OCI-LY1 (cell line): ENCODE results near the gene SYT1.

ENCODE experiments used
- H2AFZ ChIP-seq: fragments of 200-600 bp; sonication (generic), shearing (Covaris generic); 2 replicates; pipeline ENCODE4 v1.6.0; 2014; ENCODE audit warnings: antibody characterized with exemption, mild to moderate bottlenecking, low read length
- H3F3A ChIP-seq: fragments of 200-600 bp; sonication (generic), shearing (Covaris generic); 2 replicates; pipeline ENCODE4 v1.6.0; 2014; ENCODE audit warnings: mild to moderate bottlenecking, antibody characterized with exemption, low read length, moderate library complexity; ENCODE audit not compliant: insufficient read depth
- H3K27ac ChIP-seq: fragments of 200-600 bp; sonication (generic); 2 replicates; pipeline ENCODE4 v1.5.1; 2014; ENCODE audit warnings: low read length, mixed run types, mild to moderate bottlenecking, low read depth; ENCODE audit not compliant: poor library complexity, severe bottlenecking
- H3K27me3 ChIP-seq: fragments of 200-600 bp; sonication (generic); 2 replicates; pipeline ENCODE4 v1.6.0; 2014; ENCODE audit warnings: antibody characterized with exemption, mild to moderate bottlenecking, low read length, moderate library complexity; ENCODE audit not compliant: insufficient read depth
- H3K36me3 ChIP-seq: fragments of 200-600 bp; sonication (generic); 2 replicates; pipeline ENCODE4 v1.6.1; 2014; ENCODE audit warnings: mild to moderate bottlenecking, antibody characterized with exemption, low read length, moderate library complexity, mixed read lengths; ENCODE audit not compliant: insufficient read depth
- H3K4me1 ChIP-seq: fragments of 200-600 bp; sonication (generic); 2 replicates; pipeline ENCODE4 v1.5.1; 2014; ENCODE audit warnings: mild to moderate bottlenecking, low read length, moderate library complexity; ENCODE audit not compliant: insufficient read depth, severe bottlenecking
- H3K4me2 ChIP-seq: fragments of 200-600 bp; sonication (generic), shearing (Covaris generic); 2 replicates; pipeline ENCODE4 v1.6.1; 2014; ENCODE audit warnings: low read length
- H3K4me3 ChIP-seq: fragments of 200-600 bp; sonication (generic); 2 replicates; pipeline ENCODE4 v1.5.1; 2014; ENCODE audit warnings: low read length, low read depth, mild to moderate bottlenecking, mixed read lengths; ENCODE audit not compliant: poor library complexity, severe bottlenecking
- H3K79me2 ChIP-seq: fragments of 200-600 bp; shearing (Covaris generic); 2 replicates; pipeline ENCODE4 v1.6.1; 2016; ENCODE audit warnings: mixed run types, low read length, mixed read lengths; ENCODE audit not compliant: insufficient read depth
- H3K9ac ChIP-seq: fragments of 200-600 bp; sonication (generic), shearing (Covaris generic); 2 replicates; pipeline ENCODE4 v1.6.1; 2014; ENCODE audit warnings: mild to moderate bottlenecking, low read length, mixed read lengths
- H3K9me2 ChIP-seq: fragments of 200-600 bp; sonication (generic), shearing (Covaris generic); 2 replicates; pipeline ENCODE4 v1.6.1; 2014; ENCODE audit warnings: low read depth, mild to moderate bottlenecking, low read length, mixed read lengths
- H3K9me3 ChIP-seq: fragments of 200-600 bp; shearing (Covaris generic); 2 replicates; pipeline ENCODE4 v1.6.1; 2014; ENCODE audit warnings: low read length, mixed read lengths
- H4K20me1 ChIP-seq: fragments of 200-600 bp; sonication (generic), shearing (Covaris generic); 2 replicates; pipeline ENCODE4 v1.6.0; 2016; ENCODE audit warnings: mild to moderate bottlenecking, low read length; ENCODE audit not compliant: insufficient read depth
- CTCF ChIP-seq: fragments of 200-600 bp; sonication (generic), shearing (Covaris generic); IDR thresholded peaks from 2 replicates; pipeline ENCODE4 v1.5.1; 2017; ENCODE audit warnings: mild to moderate bottlenecking, antibody characterized with exemption, low read length, moderate library complexity, mixed read lengths
- EZH2 ChIP-seq: fragments of 200-600 bp; sonication (generic), shearing (Covaris generic); IDR thresholded peaks from 2 replicates; pipeline ENCODE4 v1.8.0; 2017; ENCODE audit warnings: borderline replicate concordance, mixed run types, mild to moderate bottlenecking, antibody characterized with exemption, low read length, moderate library complexity, mixed read lengths

SYT1 gene

GRCh38 chr12:79371226-79371625, 506.7 kb downstream of the SYT1 start:
- no peak overlapping the region for H3K9ac ChIP-seq
- TF ChIP-seq CTCF (no peak), EZH2 (no peak)

GRCh38 chr12:79373896-79374499, 509.4 kb downstream of the SYT1 start:
- Histone ChIP-seq H2AFZ (no peak overlapping the region), H3K4me2 (no peak overlapping the region), H3K9me2 (no peaks in the 10 kb centered on the region), H3K4me1 (no peaks in the 10 kb centered on the region), H3K27me3 (no peaks in the 10 kb centered on the region), H3K9me3 (no peaks in the 10 kb centered on the region), H3K79me2 (no peaks in the 10 kb centered on the region), H3K4me3 (no peak overlapping the region), H3K9ac (no peak overlapping the region), H3K27ac (no peak overlapping the region), H3K36me3 (no peaks in the 10 kb centered on the region), H3F3A (no peaks in the 10 kb centered on the region), H4K20me1 (no peaks in the 10 kb centered on the region)
- TF ChIP-seq EZH2 = no peak
- TF ChIP-seq CTCF = peak; percentile 67

More at GRCh38 chr12:79371226-79371625, 506.7 kb downstream of the SYT1 start:
- Histone ChIP-seq H3K4me2 (no peak overlapping the region), H2AFZ (no peak overlapping the region), H3K27me3 (no peaks in the 10 kb centered on the region), H3K27ac (no peak overlapping the region), H3K79me2 (no peaks in the 10 kb centered on the region), H3K36me3 (no peaks in the 10 kb centered on the region), H3K4me3 (no peak overlapping the region), H3K9me3 (no peaks in the 10 kb centered on the region), H4K20me1 (no peaks in the 10 kb centered on the region), H3F3A (no peaks in the 10 kb centered on the region), H3K4me1 (no peaks in the 10 kb centered on the region), H3K9me2 (no peaks in the 10 kb centered on the region)

GRCh38 chr12:79374545-79374944, 510.0 kb downstream of the SYT1 start:
- H3K4me2 ChIP-seq = no peak overlapping the region
- TF ChIP-seq EZH2 (no peak), CTCF (no peak)
- no peak overlapping the region for H3K9ac ChIP-seq

More at GRCh38 chr12:79374545-79374944, 510.0 kb downstream of the SYT1 start:
- no peak overlapping the region for H3K27ac ChIP-seq
- no peaks in the 10 kb centered on the region for H3K4me1 ChIP-seq
- H3F3A ChIP-seq = no peaks in the 10 kb centered on the region
- H3K9me3 ChIP-seq = no peaks in the 10 kb centered on the region
- no peaks in the 10 kb centered on the region for H3K9me2 ChIP-seq
- H2AFZ ChIP-seq = no peak overlapping the region
- H3K79me2 ChIP-seq = no peaks in the 10 kb centered on the region
- H3K4me3 ChIP-seq = no peak overlapping the region
- H4K20me1 ChIP-seq = no peaks in the 10 kb centered on the region
- H3K27me3 ChIP-seq = no peaks in the 10 kb centered on the region
- no peaks in the 10 kb centered on the region for H3K36me3 ChIP-seq
